H1 (cell line): Measurements from ENCODE around the gene KCNJ12. TPM values are rescaled to one million over a fixed set of nuclear protein-coding genes. Genes with fewer than 3 reads are reported as not detected.

Experiments
- CTCF ChIA-PET: fragments of 300-600 bp; sonication (Branson Sonifier 250); formaldehyde crosslinking; loops from one replicate; lab custom pipeline; 2021; ENCODE audit not compliant: partially characterized antibody; lab: Charles Lee
- POLR2A ChIA-PET: fragments of 300-600 bp; sonication (Branson Sonifier 250); formaldehyde crosslinking; loops from one replicate; lab custom pipeline; 2021; ENCODE audit warnings: inconsistent platforms; ENCODE audit not compliant: partially characterized antibody; lab: Charles Lee
- DNase-seq, 2 experiments: peaks; one replicate each; pipeline versions ENCODE4 v3.0.0 to v3.0.0-alpha.2; 2010 to 2022; ENCODE audit warnings: low spot score in 2 of 2, low read depth in 1 of 2, mixed read lengths in 1 of 2
- FAIRE-seq: peaks from 2 replicates; lab custom pipeline; 2011; peaks lifted over from hg19 to GRCh38; lab: Jason Lieb, UNC
- H2AFZ ChIP-seq: 2 replicates; pipeline ENCODE4 v1.8.1; 2012; ENCODE audit warnings: low read length, inconsistent platforms
- H2AK5ac ChIP-seq: 2 replicates; pipeline ENCODE4 v1.6.1; 2013; ENCODE audit warnings: low read depth, low read length
- H2BK120ac ChIP-seq: replicated peaks from 2 replicates; pipeline ENCODE3; 2013; ENCODE audit warnings: low read depth, low read length, inconsistent platforms
- H2BK12ac ChIP-seq: 2 replicates; pipeline ENCODE4 v1.6.1; 2013; ENCODE audit warnings: low read depth, low read length
- H2BK15ac ChIP-seq: 2 replicates; pipeline ENCODE4 v1.6.1; 2013; ENCODE audit warnings: low read length
- H2BK20ac ChIP-seq: 2 replicates; pipeline ENCODE4 v1.6.1; 2013; ENCODE audit warnings: low read length
- H2BK5ac ChIP-seq: 2 replicates; pipeline ENCODE4 v1.6.1; 2013; ENCODE audit warnings: low read depth, low read length
- H3K14ac ChIP-seq: 2 replicates; pipeline ENCODE4 v1.6.1; 2013; ENCODE audit warnings: inconsistent platforms; ENCODE audit not compliant: insufficient read length
- H3K18ac ChIP-seq: 2 replicates; pipeline ENCODE4 v1.6.1; 2013; ENCODE audit warnings: low read length; ENCODE audit errors: extremely low read depth
- H3K23ac ChIP-seq: 2 replicates; pipeline ENCODE4 v1.6.1; 2013; ENCODE audit warnings: inconsistent platforms; ENCODE audit not compliant: insufficient read length
- H3K23me2 ChIP-seq: 2 replicates; pipeline ENCODE4 v1.6.1; 2013; ENCODE audit warnings: low read depth, low read length
- H3K27ac ChIP-seq: 2 replicates; pipeline ENCODE4 v1.6.1; 2011; ENCODE audit warnings: low read depth, low read length, inconsistent platforms
- H3K27me3 ChIP-seq, 4 experiments: replicated peaks in 1 of 4; 1 replicate in 1 of 4; 2 replicates in 3 of 4; pipeline versions ENCODE4 v1.6.1 to v1.8.1; 2011 to 2013; ENCODE audit warnings: low read length in 3 of 4, mild to moderate bottlenecking in 3 of 4, inconsistent platforms in 2 of 4, mixed read lengths in 2 of 4, moderate library complexity in 1 of 4; ENCODE audit not compliant: control insufficient read depth in 3 of 4, insufficient read depth in 3 of 4; ENCODE audit errors: extremely low read depth in 1 of 4
- H3K36me3 ChIP-seq, 4 experiments: 2 replicates each; pipeline versions ENCODE4 v1.6.1 to v1.8.1; 2011 to 2013; ENCODE audit warnings: mild to moderate bottlenecking in 4 of 4, low read length in 3 of 4, moderate library complexity in 2 of 4, control low read depth in 1 of 4, inconsistent platforms in 1 of 4; ENCODE audit not compliant: insufficient read depth in 4 of 4, control insufficient read depth in 2 of 4
- H3K4ac ChIP-seq: replicated peaks from 2 replicates; pipeline ENCODE3; 2013; ENCODE audit warnings: low read length, low read depth, mixed read lengths, inconsistent platforms; ENCODE audit not compliant: insufficient read length
- H3K4me1 ChIP-seq, 4 experiments: replicated peaks in 1 of 4; 1 replicate in 1 of 4; 2 replicates in 3 of 4; pipeline versions ENCODE4 v1.6.1 to v1.8.1; 2011 to 2013; ENCODE audit warnings: low read length in 3 of 4, inconsistent platforms in 2 of 4, mixed read lengths in 1 of 4; ENCODE audit not compliant: insufficient read depth in 4 of 4, control insufficient read depth in 3 of 4
- H3K4me2 ChIP-seq, 2 experiments: 2 replicates each; pipeline versions ENCODE4 v1.6.1 to v1.8.1; 2011 to 2013; ENCODE audit warnings: low read depth in 2 of 2, low read length in 2 of 2, control low read depth in 1 of 2, inconsistent platforms in 1 of 2, mild to moderate bottlenecking in 1 of 2; ENCODE audit not compliant: insufficient read depth in 1 of 2
- H3K4me3 ChIP-seq, 4 experiments: fragments of 200-600, 300-600 bp in 1 of 4; sonication (generic), shearing (Covaris generic), sonication (Bioruptor Twin) in 1 of 4; 2 replicates each; pipeline versions ENCODE4 v1.5.1 to v1.8.1; 2011 to 2016; ENCODE audit warnings: low read length in 4 of 4, low read depth in 3 of 4, control low read depth in 2 of 4, inconsistent platforms in 2 of 4, mild to moderate bottlenecking in 2 of 4, mixed read lengths in 1 of 4, moderate library complexity in 1 of 4; ENCODE audit not compliant: insufficient read depth in 2 of 4; ENCODE audit errors: extremely low read depth in 1 of 4
- H3K56ac ChIP-seq: replicated peaks from 2 replicates; pipeline ENCODE3; 2013; ENCODE audit warnings: low read depth, mild to moderate bottlenecking, mixed read lengths, low read length, inconsistent platforms; ENCODE audit not compliant: insufficient read length
- H3K79me1 ChIP-seq: 2 replicates; pipeline ENCODE4 v1.6.1; 2013; ENCODE audit warnings: low read depth, low read length, control low read depth
- H3K79me2 ChIP-seq, 2 experiments: 2 replicates each; pipeline versions ENCODE4 v1.6.1 to v1.8.1; 2012 to 2013; ENCODE audit warnings: low read length in 2 of 2, mild to moderate bottlenecking in 2 of 2, inconsistent platforms in 1 of 2; ENCODE audit not compliant: insufficient read depth in 2 of 2, control insufficient read depth in 1 of 2
- H3K9ac ChIP-seq, 4 experiments: replicated peaks in 1 of 4; 1 replicate in 1 of 4; 2 replicates in 3 of 4; pipeline versions ENCODE4 v1.6.1 to v1.8.1; 2011 to 2013; ENCODE audit warnings: low read depth in 3 of 4, low read length in 3 of 4, control low read depth in 2 of 4, mild to moderate bottlenecking in 2 of 4, moderate library complexity in 2 of 4, inconsistent platforms in 1 of 4; ENCODE audit errors: extremely low read depth in 1 of 4
- H3K9me3 ChIP-seq, 2 experiments: 2 replicates each; pipeline versions ENCODE4 v1.6.1 to v1.8.1; 2012 to 2013; ENCODE audit warnings: mild to moderate bottlenecking in 2 of 2, moderate library complexity in 2 of 2, control low read depth in 1 of 2, inconsistent platforms in 1 of 2, low read depth in 1 of 2, low read length in 1 of 2, mixed read lengths in 1 of 2; ENCODE audit not compliant: insufficient read depth in 2 of 2
- H4K20me1 ChIP-seq, 2 experiments: replicated peaks in 1 of 2; 2 replicates each; pipeline versions ENCODE3 to v1.8.1; 2011 to 2013; ENCODE audit warnings: inconsistent platforms in 2 of 2, low read length in 2 of 2, mild to moderate bottlenecking in 1 of 2; ENCODE audit not compliant: insufficient read depth in 2 of 2, control insufficient read depth in 1 of 2
- H4K5ac ChIP-seq: 2 replicates; pipeline ENCODE4 v1.6.1; 2013; ENCODE audit warnings: low read length, low read depth, mixed read lengths, inconsistent platforms; ENCODE audit not compliant: insufficient read length
- H4K8ac ChIP-seq: 2 replicates; pipeline ENCODE4 v1.8.0; 2013; ENCODE audit warnings: mild to moderate bottlenecking, moderate library complexity, low read length, inconsistent platforms; ENCODE audit not compliant: insufficient read depth; ENCODE audit errors: extremely low read depth
- H4K91ac ChIP-seq: replicated peaks from 2 replicates; pipeline ENCODE3; 2013; ENCODE audit warnings: low read length, mixed read lengths, inconsistent platforms; ENCODE audit not compliant: insufficient read length
- HDAC2 ChIP-seq, 2 experiments: fragments of 300-600 bp in 1 of 2; sonication (generic) in 1 of 2; IDR thresholded peaks; 2 replicates each; pipeline ENCODE4 v1.6.1; 2011 to 2012; ENCODE audit warnings: low read depth in 2 of 2, low read length in 2 of 2, mild to moderate bottlenecking in 2 of 2, moderate library complexity in 2 of 2, borderline replicate concordance in 1 of 2, inconsistent platforms in 1 of 2
- KDM5A ChIP-seq: fragments of 200-600 bp; IDR thresholded peaks from 2 replicates; pipeline ENCODE4 v1.7.1; 2012; ENCODE audit warnings: mild to moderate bottlenecking, low read length, inconsistent platforms, mixed read lengths
- RAD21 ChIP-seq, 2 experiments: IDR thresholded peaks in 1 of 2; conservative IDR thresholded peaks in 1 of 2; 2 replicates each; pipeline ENCODE4 v1.6.1; 2011; ENCODE audit warnings: low read depth in 2 of 2, low read length in 2 of 2, improper control_type of control experiment in 1 of 2, inconsistent platforms in 1 of 2, mild to moderate bottlenecking in 1 of 2, moderate library complexity in 1 of 2
- RNF2 ChIP-seq: fragments of 200-900, 300-1000 bp; sonication (generic); IDR thresholded peaks from 2 replicates; pipeline ENCODE4 v1.7.1; 2016; ENCODE audit warnings: borderline replicate concordance, low read depth, mild to moderate bottlenecking, antibody characterized with exemption, low read length; ENCODE audit not compliant: poor library complexity, severe bottlenecking; ENCODE audit errors: missing control alignments
- YY1 ChIP-seq: IDR thresholded peaks from 2 replicates; pipeline ENCODE4 v1.6.1; 2011; ENCODE audit warnings: low read depth, mild to moderate bottlenecking, low read length
- WGBS, 2 experiments: shearing (Covaris generic) in 1 of 2; methylation state at CpG; one replicate each; pipeline versions ENCODE4 v1.1.6 to v1.1.7; 2013 to 2015; ENCODE audit warnings: low lambda C conversion rate in 2 of 2, mixed read lengths in 2 of 2, inconsistent platforms in 1 of 2, low coverage in 1 of 2, missing lambda C conversion rate in 1 of 2; ENCODE audit not compliant: insufficient replicate concordance in 2 of 2, insufficient coverage in 1 of 2, insufficient read length in 1 of 2; ENCODE audit errors: extremely low coverage in 1 of 2, missing lambda C conversion rate in 1 of 2; 5-methylcytosine and 5-hydroxymethylcytosine counted together
- polyA plus RNA-seq, 7 experiments: library from polyadenylated mRNA; depleted of rRNA in 3 of 7; stranded (reverse) in 5 of 7; unstranded in 2 of 7; fragments of >200 nt in 5 of 7; fragments of 200-250 nt in 2 of 7; gene quantifications; 1 replicate in 5 of 7; 2 replicates in 1 of 7; 4 replicates in 1 of 7; pipeline versions ENCODE4 v1.2.1 to v1.2.3, GENCODE V29; 2011 to 2013; ENCODE audit warnings: missing spikeins in 2 of 7, mixed read lengths in 2 of 7
- total RNA-seq: library from RNA; stranded (reverse); fragmentation: NEBNext Ultra II Directional; extraction: Animal tissue kit (Norgen Biotek cat#: 25700); gene quantifications from 2 replicates; pipeline ENCODE4 v1.2.1, GENCODE V29; 2021
- TF ChIP-seq, protein P1 (sequence below): IDR thresholded peaks from 2 replicates; pipeline ENCODE4 v1.6.1; 2012; ENCODE audit warnings: low read length, inconsistent platforms

KCNJ12 gene
- total and polyA plus RNA-seq, 2 of the 8 experiments (the other 6 are each of a cell fraction or from before 2014, with no cell fraction given) = 1.2 to 1.5 TPM

DNA sequence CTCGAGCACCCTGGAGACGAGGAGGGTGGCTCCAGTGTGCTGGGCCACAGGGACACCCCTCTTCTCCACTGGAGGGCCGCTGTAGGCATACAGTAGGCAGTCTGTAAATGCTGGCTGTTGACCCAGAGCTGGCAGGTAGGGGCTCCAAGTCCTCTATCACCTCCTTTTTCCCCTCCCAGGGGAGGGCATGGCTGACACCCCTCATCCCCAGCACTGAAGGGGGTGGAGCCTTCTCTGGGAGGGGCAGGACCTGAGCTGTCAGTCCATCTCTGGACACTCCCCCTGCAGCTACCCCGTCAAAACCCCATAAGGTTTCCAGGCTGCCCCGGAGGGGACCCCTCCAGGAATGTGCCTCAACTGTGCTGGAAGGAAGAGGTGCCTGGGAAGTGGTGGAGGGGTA is 2.4 kb downstream of the KCNJ12 start:
- Histone ChIP-seq H4K8ac (no peak overlapping the region), H4K91ac (no peak overlapping the region), H3K18ac (no peak overlapping the region), H3K27me3 (peaks cover 14 to 47% (median 41%) of the 10 kb centered on the region in 4 experiments), H3K4me1 (peaks cover 0 to 16% (median 8%) of the 10 kb centered on the region in 4 experiments; a peak in 4 of 7 replicates), H2AK5ac (no peak overlapping the region), H3K4me3 (peak overlapping the region; percentile 38 to 75 (median 46)), H4K5ac (no peak overlapping the region), H3K79me1 (no peaks in the 10 kb centered on the region), H2BK120ac (no peak overlapping the region), H2BK20ac (no peak overlapping the region), H2BK12ac (no peak overlapping the region), H3K27ac (no peak overlapping the region), H3K56ac (no peak overlapping the region), H3K79me2 (no peaks in the 10 kb centered on the region), H3K23me2 (peaks cover 16% of the 10 kb centered on the region; the same call in 1 of the 2 replicates), H3K23ac (no peak overlapping the region), H3K36me3 (no peaks in the 10 kb centered on the region), H3K14ac (no peak overlapping the region), H2BK5ac (no peak overlapping the region), H2AFZ (no peak overlapping the region), H4K20me1 (peaks cover 2 to 4% of the 10 kb centered on the region in 2 experiments), H3K4ac (no peak overlapping the region)
- FAIRE-seq (no peak), DNase-seq (peak in 1 of 2 experiments; percentile 70)
- CTCF ChIA-PET = interaction anchor here (0.5 to 1.3 kb wide), 8 partner anchors 11 to 135 kb away, joined by 3 to 4 read pairs (median 3); no protein-coding TSS in a partner anchor
- 35% methylated on average over 5 of the region's 5 CpGs; no CpG with 5 or more reads in 1 of the 2 experiments for WGBS, 2 experiments
- TF ChIP-seq RAD21 (IDR thresholded peaks at IDR 0.05 in 1 of 2, conservative IDR thresholded peaks at IDR 0.05 in 1 of 2; ENCODE audit: low read depth in 2 of 2, low read length in 2 of 2) (no peak), KDM5A (no peak), RNF2 (no peak), HDAC2 (IDR thresholded peaks at IDR 0.05; ENCODE audit: borderline replicate concordance in 1 of 2, low read depth in 2 of 2, low read length in 2 of 2) (no peak), YY1 (no peak)
- TF ChIP-seq, protein P1, sequence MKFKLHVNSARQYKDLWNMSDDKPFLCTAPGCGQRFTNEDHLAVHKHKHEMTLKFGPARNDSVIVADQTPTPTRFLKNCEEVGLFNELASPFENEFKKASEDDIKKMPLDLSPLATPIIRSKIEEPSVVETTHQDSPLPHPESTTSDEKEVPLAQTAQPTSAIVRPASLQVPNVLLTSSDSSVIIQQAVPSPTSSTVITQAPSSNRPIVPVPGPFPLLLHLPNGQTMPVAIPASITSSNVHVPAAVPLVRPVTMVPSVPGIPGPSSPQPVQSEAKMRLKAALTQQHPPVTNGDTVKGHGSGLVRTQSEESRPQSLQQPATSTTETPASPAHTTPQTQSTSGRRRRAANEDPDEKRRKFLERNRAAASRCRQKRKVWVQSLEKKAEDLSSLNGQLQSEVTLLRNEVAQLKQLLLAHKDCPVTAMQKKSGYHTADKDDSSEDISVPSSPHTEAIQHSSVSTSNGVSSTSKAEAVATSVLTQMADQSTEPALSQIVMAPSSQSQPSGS = no peak
- TF ChIP-seq, all 59 proteins: peak for 0
- peak overlapping the region; percentile 89 to 96 for H3K4me2 ChIP-seq
- POLR2A ChIA-PET = interaction anchor here (0.7 to 0.8 kb wide), 2 partner anchors 8 to 18 kb away, joined by 3 to 4 read pairs; no protein-coding TSS in a partner anchor
- H3K9me3 ChIP-seq = no peaks in the 10 kb centered on the region
- H3K9ac ChIP-seq = no peak overlapping the region
- no peak overlapping the region for H2BK15ac ChIP-seq
